HG03342 (cell line): ENCODE results near the gene AIG1.
"Not testable (repeated sequence)": the region's sequence is repeated elsewhere in the genome, so short reads cannot be mapped to it uniquely, and the experiment has no call there.

Experiments used
- ATAC-seq: cut with Tn5 transposase; IDR thresholded peaks from one replicate; pipeline ENCODE4 v1.9.1; 2021; ENCODE audit warnings: mild to moderate bottlenecking, moderate library complexity; ENCODE audit not compliant: unreplicated experiment

The AIG1 gene

DNA sequence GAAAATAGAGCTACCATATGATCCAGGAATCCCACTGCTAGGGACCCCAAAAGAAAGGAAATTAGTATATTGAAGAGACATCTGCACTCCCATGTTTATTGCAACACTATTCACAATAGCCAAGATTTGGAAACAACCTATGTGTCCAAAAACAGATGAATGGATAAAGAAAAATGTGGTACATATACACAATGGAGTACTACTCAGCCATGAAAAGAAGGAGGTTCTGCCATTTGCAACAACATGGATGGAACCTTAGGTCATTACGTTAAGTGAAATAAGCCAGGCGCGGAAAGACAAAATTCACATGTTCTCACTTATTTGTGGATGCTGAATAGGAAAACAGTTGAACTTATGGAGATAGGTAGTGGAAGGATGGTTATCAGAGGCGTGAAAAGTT lies 252.5 kb downstream of the AIG1 start:
- no peak for ATAC-seq

DNA sequence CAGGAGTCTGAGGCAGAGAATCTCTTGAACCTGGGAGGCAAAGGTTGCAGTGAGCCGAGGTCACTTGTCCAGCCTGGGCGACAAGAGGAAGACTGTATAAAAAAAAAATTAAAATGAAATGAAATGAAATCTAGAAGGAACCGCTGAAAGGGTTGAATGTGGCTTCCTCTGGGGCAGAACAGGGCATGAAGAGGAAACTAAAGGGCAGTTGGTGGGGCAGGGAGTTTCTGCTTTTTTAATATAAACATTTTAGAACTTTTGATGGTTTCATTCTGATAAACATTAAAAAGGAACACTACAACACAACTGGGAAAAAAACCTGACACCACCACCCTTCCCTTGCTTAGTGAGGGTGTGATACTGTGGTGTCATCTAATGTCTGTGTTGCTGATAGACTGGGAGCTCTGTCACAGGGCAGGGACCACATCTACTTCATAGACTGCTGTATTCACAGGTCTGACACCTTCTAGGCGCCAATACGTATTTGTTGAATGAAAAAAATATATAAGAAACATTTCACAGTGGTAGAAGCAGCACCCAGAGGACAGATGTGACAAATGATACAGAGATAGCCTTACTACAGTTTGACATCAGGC lies 260.9 kb downstream of the AIG1 start:
- ATAC-seq = no peak

DNA sequence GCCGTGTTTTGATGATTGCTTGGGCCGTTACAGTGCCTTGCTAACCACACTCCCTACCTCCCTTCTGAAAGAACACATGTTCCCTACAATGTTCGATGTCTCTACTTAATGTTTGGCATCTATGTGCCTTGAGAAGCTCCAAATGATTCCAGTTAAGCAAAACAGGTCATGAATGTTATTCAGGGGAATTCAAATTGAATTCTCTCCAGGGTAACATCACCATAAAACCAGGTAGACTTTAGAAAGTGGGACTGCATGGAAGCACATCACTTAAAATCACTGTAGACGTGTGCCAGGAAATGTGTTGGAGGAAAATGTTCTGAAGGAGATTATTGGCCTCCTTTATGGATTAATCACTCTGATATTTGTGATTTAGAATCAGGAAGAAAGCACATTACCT lies 261.7 kb downstream of the AIG1 start:
- no peak for ATAC-seq

DNA sequence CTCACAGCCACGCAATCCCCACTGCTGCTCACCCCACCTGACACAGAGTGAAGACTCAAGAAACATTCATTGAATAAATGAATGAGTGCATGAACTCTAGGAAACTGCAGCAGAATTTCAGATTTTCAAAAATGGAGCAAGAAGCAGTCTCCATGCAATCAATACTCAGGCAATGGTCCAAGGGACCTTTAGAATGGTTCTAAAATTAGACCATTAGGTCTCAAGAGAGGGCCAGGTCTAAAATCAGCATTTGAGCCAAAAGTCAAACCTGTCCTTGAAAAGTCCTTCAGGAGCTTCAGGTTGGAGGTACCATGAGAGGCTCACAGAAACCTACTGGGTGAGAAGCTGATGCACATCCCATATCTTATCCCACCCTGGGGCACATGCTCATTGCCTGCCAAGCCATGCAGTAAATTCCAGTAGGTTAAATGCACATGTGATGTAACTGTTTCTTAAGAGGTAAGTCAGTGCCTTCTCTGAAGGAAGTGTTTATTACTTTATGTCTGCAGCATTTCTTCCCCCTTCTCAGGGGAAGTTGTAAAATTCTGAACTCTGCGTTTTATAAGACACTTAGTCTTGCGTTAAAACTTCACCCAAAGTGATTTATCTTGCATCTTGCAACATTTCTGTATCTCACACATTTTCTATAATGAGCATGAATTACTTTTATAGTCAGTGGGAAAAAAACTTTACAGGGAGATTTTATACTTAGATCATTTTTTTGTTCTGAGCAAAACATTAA lies 263.2 kb downstream of the AIG1 start:
- no peak for ATAC-seq

- no peak for ATAC-seq
These were observed 264.9 kb downstream of the AIG1 start for GRCh38 chr6:143325379-143326140.

DNA sequence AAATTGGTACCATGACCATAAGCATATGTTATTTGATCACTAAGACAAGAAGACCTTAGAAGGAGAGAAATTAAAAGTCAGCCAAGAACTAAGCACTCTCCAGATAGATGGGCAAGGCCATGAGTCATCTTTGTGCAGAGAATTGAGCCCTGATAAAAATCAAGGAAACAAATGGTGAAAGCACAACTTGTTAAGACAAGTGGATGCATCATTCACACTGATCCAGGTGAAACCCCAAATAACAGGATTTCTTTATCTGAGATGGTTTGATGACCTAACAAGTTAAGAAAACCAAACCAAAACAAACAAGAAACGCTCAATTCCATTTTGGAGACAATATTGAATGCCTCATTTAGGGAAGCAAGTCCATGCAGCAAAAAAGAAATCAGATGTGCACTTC lies 268.2 kb downstream of the AIG1 start:
- no peak for ATAC-seq

- no peak for ATAC-seq
These were observed 268.6 kb downstream of the AIG1 start for GRCh38 chr6:143329323-143329722.

- no peak for ATAC-seq
These were observed 270.7 kb downstream of the AIG1 start for GRCh38 chr6:143331362-143331761.

DNA sequence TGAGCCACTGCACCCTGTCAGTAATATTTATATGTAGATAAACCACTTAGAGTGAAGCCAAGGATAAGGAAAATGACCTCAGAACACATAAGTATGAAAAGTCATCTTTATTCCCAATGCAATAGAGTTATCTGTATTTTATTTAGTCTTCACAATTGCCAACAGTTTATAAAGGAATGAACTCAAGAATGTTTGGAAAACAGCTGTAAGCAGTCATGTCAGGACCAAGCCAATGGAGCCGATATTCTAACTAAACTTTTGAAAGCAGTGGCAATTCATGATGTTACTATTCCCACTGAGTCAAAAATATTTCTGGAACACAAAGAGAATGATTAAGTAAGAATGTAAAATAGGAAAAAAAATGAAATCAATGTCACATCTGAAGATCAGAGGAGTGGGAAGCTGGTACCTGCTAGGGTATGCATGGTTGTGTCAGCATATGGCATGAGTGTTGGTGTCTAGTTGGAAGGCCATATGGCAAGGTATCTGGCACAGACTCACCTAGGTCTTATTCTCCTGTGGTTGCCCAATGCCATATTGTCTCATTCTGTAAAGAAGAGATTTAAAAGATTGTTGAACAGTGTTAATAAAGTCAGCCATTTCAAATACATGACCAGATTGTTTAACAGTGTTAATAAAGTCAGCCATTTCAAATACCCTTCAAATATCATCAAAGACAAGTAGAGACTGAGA lies 271.6 kb downstream of the AIG1 start:
- ATAC-seq = no peak

- ATAC-seq = no peak
These were observed 272.4 kb downstream of the AIG1 start for GRCh38 chr6:143333081-143333480.

DNA sequence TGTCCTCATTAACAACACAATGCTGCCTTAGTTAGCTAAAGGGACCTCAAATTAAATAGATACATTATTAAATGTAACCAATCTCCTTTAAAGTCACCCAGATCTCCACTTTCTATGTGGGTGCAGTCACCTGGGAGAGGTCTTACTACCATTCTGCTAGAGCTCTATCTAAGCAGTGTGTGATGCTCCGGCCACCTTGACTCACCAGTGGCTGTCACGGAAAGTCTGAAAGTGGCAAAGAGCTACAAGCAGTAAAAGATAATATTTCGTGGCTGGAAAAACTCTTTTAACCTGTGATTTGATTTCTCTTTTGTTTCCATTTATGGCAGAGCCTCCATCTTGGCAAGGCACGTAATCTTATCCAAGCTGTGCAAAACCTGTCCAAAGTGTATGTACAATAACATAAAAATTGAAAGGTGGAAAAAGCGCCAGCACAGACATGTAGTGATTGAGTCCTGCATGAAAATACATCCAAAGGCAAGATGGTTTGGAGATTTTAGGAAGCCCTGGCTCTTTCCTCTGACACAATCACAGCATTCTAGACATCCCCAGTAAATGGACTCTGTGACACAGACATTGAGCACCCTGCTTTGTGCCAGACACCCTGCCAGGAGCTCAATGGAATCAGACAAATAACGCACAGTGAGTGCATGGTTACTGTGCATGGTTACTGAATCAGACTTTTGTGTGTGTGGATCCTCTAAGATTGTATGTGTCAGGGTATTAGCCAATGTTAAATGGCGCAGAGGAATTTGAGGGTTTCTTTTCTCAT lies 273.2 kb downstream of the AIG1 start:
- no peak for ATAC-seq

- ATAC-seq = no peak
These were observed 275.2 kb downstream of the AIG1 start for GRCh38 chr6:143335865-143336264.

GRCh38 chr6:143336446-143337152 lies 275.9 kb downstream of the AIG1 start:
- no peak for ATAC-seq

DNA sequence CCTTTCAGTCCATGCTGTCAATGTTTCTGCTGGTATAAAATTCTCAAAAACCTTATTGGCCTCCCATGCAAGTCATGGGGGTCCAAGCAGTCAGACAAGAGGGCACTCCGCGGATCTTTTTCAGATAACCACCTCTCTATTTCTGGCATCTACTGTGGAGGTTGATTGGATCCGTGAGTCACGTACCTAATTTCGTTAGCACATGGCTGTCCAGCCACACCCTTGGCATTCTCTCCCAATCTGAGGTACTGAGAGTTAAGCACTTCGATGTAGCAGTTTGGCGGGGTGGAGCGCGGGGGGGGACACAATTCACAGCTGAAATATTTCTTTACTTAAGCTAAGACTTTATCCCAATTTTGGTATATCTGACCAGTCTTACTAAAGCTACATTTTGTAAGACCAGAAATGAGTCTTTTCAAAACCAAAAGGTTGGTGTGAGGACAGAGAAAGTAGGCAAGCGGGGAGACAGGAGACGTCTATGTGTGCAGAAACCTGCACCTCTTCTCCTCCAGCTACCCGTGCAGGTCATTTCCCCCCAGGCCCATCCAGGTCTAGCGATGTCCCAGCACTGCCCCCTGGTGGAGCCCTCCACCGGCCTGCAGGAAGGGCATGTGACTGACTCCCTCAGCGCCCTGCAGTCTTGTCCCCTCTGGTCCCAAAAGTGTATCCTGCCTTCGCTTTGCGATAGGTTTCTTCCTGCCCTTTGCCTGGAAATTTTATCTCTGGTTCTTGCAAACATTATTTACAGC lies 276.7 kb downstream of the AIG1 start:
- ATAC-seq = peak; percentile 73

DNA sequence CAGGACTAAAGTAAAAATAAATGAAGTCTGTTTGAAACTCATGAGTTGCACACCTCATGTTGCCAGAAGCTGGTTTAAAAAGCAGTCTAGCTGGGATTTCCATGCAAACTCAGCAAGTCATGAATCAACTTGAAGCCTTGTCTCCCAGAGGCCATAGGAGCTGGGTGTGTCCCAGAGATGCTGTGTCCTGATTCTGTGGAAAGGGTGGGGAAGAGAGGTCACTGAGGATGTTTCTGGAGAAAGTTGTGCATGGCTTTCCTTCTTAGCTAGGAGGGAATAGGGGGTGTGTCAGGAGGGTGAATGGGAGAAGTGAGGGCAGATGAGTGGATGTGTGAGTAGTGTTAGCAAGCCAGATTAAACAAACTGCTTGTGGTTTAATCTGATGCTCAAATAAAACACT lies 278.5 kb downstream of the AIG1 start:
- ATAC-seq = no peak

DNA sequence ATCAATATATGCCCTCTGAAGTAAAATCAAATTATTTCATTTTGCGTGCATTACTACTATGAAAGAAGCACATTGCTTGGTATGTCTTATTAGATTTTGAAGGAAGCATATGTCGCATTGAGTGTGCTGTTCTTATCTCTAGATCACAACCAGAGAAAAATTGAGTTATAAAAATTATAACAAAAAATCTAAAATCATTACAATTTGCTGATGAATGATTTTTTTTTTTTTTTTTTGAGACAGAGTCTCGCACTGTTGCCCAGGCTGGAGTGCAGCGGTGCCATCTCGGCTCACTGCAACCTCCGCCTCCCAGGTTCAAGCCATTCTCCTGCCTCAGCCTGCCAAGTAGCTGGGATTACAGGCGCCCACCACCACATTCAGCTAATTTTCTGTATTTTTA lies 284.8 kb downstream of the AIG1 start:
- not testable (repeated sequence) for ATAC-seq

GRCh38 chr6:143346004-143346403 lies 285.3 kb downstream of the AIG1 start:
- ATAC-seq = no peak

DNA sequence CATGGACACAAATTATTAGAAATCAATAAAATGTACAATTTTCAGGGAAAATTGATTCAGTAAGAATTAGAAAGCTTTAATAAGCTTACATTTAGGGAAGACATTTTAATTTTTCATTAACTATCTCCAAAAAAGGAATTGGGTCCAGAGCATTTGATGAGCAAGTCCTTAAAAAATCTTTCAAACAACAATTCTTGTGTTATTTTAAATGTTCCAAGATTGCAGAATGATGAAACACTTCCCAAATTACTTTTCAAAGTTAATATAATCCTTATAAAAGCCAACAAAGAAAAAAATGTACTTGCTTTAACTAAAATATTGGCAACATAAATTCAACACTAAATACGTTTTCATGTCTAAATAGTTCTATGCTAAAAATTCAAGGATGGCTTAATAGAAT lies 287.8 kb downstream of the AIG1 start:
- ATAC-seq = no peak

- ATAC-seq = no peak
These were observed 288.8 kb downstream of the AIG1 start for GRCh38 chr6:143349530-143349929.
